ENCODE results near the gene SIN3A. TPM values are rescaled to one million over a fixed set of nuclear protein-coding genes. Genes with fewer than 3 reads are reported as not detected.
A peak's percentile ranks its signal among the peaks of the same experiment; 100 is the strongest.
"Not testable (repeated sequence)": the region's sequence is repeated elsewhere in the genome, so short reads cannot be mapped to it uniquely, and the experiment has no call there.

The SIN3A gene
- total RNA-seq, 4 donors from 2014 or later, result 26.6 to 46.4 (median 35.3) TPM

DNA sequence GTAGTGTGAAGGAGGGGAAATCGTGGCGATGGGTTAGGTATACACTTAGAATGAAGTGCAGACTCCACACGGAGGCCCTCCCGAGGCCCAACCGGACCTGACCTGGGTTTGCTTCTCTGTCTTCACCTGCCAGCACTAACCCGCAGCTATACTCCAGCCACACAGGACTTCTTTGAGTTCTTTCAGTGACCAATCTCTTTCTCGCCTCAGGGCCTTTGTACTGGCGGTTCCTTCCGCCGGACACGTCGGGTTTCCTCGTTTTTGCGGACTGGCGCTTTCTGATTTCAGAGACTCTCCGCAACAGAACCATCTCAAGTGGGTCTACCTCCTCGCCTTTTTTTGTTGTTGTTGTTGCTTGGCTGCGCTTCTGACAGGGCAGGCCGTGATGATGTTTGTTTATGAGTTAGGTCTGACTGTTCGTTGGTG lies 104.7 kb downstream of the SIN3A start, which contains the start of gene NEIL1:
NEIL1 (plus strand) TSS at position 244 of the 426 bp plus-strand sequence. CDS start 1,867 bp downstream, outside the sequence.
- DNase-seq (ENCODE audit: low spot score), result no peak
- TF ChIP-seq, protein P1, sequence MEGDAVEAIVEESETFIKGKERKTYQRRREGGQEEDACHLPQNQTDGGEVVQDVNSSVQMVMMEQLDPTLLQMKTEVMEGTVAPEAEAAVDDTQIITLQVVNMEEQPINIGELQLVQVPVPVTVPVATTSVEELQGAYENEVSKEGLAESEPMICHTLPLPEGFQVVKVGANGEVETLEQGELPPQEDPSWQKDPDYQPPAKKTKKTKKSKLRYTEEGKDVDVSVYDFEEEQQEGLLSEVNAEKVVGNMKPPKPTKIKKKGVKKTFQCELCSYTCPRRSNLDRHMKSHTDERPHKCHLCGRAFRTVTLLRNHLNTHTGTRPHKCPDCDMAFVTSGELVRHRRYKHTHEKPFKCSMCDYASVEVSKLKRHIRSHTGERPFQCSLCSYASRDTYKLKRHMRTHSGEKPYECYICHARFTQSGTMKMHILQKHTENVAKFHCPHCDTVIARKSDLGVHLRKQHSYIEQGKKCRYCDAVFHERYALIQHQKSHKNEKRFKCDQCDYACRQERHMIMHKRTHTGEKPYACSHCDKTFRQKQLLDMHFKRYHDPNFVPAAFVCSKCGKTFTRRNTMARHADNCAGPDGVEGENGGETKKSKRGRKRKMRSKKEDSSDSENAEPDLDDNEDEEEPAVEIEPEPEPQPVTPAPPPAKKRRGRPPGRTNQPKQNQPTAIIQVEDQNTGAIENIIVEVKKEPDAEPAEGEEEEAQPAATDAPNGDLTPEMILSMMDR (IDR thresholded peaks at IDR 0.05), result no peak
- ATAC-seq (ENCODE audit: low FRiP score), result no peak

DNA sequence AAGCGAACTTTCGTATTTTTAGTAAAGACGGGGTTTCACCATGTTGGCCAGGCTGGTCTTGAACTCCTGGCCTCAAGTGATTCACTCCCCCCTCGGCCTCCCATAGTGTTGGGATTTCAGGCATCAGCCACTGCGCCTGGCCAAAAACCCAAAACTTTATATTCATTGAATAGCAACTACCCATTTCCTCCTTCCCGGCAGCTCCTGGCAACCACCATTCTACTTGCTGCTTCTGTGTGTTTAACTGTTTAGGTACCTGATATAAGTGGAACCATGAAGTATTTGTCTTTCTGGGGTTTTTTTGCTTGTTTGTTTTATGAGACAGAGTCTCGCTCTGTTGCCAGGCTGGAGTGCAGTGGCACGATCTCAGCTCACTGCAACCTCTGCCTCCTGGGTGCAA lies 107.5 kb downstream of the SIN3A start:
- not testable (repeated sequence) for DNase-seq (ENCODE audit: low spot score)

DNA sequence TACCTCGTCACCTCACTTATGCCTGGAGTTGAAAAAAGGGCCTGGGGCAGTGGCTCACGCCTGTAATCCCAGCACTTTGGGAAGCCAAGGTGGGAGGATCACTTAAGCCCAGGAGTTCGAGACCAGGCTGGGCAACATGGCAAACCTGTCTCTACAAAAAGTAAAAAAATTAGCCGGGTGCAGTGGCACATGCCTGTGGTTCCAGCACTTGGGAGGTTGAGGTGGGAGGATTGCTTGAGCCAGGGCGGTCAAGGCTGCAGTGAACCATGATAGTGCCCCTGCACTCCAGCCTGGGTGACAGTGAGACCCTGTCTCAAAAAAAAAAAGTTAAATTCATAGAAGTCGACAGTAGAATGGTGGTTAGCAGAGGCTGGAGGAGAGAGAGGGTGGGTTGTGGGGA lies 109.3 kb downstream of the SIN3A start:
- DNase-seq (ENCODE audit: low spot score), result no peak

More for the DNA sequence above, 107.5 kb downstream of the SIN3A start:
- not testable (repeated sequence) for ATAC-seq (ENCODE audit: low FRiP score)

DNA sequence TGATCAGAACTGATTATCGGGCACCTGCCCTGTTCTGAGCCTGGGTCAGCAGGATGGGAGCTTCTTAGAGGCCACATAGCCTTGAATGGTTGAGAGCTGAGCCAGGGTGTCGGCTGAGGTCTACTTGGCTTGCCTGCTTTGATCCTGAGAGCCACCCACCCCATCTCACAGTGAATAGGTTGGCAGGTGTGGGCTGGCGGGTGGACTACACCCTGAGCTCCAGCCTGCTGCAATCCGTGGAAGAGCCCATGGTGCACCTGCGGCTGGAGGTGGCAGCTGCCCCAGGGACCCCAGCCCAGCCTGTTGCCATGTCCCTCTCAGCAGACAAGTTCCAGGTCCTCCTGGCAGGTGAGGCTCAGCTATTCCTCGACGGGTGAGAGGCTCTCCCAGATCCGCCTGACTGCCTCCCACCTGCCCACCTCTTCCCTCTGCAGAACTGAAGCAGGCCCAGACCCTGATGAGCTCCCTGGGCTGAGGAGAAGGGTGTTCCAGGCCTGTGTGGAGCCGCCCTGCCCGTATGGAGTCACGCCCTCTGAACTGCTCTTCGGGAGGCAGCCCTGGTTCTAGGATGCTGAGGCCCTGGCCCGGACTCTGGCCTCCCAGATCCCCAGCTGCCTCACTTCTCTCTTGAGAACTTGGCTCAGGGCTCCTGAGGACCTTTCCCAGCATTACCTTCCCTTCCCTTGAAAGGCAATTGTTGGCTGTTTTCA lies 111.8 kb downstream of the SIN3A start:
- DNase-seq (ENCODE audit: low spot score) (no peak), ATAC-seq (ENCODE audit: low FRiP score) (no peak)
- TF ChIP-seq, protein P1 (IDR thresholded peaks at IDR 0.05), result no peak

More for the DNA sequence above, 109.3 kb downstream of the SIN3A start:
- no peak for ATAC-seq (ENCODE audit: low FRiP score)
- TF ChIP-seq, protein P1 (IDR thresholded peaks at IDR 0.05), result no peak

DNA sequence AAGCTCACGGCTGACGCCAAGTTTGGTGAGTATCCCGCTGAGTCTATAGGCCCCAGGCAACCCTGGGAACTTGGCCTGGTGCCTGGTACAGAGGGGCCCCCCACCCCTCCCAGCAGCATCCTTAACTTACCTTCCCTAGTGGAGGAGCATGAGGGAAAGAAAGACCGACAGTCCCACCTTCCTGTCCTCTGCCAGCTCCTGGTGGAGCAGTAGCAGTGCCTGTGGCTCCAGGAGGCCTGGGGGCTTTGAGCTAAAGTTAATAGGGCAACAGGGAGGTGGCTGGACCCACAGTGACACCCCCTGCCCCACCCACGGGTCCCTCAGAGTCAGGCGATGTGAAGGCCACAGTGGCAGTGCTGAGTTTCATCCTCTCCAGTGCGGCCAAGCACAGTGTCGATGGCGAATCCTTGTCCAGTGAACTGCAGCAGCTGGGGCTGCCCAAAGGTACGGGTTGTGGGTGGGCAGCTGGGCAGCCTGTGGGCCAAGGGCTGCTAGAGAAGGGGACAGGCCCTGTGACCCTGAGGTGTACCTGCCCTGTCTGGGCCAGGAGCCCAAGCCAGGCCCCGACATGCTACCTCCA lies 112.7 kb downstream of the SIN3A start:
- no peak for DNase-seq (ENCODE audit: low spot score)
- ATAC-seq (ENCODE audit: low FRiP score), result no peak
- TF ChIP-seq, protein P1 (IDR thresholded peaks at IDR 0.05), result no peak

DNA sequence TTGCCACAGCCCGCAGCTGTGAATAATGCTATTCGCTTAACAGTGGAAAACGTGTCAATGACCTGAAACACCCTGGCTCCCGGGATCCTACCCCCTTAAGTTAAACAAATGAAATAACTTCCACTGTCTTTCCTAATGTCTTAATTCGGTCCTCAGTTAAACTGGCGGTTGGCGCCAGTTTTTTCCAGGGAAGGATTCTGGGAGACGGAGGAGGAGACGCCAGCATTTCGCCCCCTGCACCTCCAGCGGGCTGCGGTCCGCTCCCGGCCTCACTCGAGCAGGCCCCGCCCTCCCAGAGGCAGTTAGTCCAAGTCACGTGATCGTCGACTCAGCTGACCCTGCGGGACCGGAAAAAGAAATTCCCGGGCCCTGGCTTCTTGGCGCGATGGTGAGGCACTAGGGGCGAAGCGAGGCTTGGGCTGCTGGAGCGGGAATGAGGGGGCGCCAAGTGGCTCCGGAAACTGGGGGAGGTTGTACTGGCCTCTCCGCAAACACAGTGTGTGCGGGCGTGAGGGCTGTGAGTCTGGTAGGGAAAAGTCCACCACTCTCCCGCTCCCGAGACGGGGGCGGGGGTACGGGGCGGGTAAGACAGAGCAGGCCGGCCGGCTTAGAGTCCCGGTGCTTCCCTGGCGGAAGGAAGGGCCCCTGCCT lies 115.7 kb downstream of the SIN3A start, which contains the start of gene COMMD4:
COMMD4 (plus strand) TSS at position 359 of the 651 bp plus-strand sequence; CDS start at position 386, 27 bp downstream.
- ATAC-seq (ENCODE audit: low FRiP score) (peak; percentile 82), DNase-seq (ENCODE audit: low spot score) (peak; percentile 99)
- TF ChIP-seq, protein P1 (IDR thresholded peaks at IDR 0.05), result no peak

DNA sequence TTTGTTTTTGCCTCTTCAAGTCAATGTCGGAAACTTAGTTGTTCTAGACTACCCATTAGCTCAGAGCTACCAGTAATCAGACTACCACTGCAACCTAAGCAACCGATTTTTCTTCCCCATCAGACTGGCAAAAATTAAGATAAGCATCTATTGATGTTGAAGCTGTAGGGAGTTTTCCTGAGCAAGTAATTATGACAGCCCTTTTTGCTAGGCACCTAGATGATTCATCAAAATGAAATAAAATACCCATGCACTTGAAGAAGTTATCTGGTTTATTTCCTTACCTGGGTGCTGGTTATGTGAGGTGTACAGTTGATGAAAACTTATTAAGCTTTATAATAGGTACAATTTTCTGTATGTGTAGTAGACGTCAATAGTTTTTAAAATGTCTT lies 116.2 kb downstream of the SIN3A start:
- TF ChIP-seq, protein P1 (IDR thresholded peaks at IDR 0.05), result no peak
- no peak for ATAC-seq (ENCODE audit: low FRiP score)
- no peak for DNase-seq (ENCODE audit: low spot score)

DNA sequence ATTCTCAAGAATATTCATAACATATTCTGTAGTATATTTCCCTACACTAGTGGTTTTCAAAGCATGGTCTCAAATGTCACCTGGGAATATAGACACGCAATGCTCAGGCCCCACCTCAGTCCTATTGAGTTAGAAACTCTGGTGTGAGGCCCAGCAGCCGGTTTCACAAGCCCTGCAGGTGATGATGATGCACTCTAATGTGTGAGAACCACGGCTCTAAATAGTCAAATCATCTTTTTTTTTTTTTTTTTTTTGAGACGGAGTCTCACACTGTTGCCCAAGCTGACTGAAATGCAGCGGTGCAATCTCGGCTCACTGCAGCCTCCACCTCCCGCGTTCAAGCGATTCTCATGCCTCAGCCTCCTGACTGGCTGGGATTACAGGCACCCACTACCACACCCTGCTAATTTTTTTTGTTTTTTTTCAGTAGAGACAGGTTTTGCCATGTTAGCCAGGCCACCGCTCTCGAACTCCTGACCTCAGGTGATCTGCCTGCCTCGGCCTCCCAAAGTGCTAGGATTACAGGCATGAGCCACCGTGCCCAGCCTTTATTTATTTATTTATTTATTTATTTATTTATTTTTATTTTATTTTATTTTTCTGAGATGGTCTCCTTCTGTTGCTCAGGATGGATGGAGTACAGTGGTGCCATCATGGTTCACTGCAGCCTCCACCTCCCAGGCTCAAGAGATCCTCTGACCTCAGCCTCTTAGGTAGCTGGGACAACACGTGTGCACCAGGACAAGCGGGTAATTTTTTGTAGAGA lies 117.7 kb downstream of the SIN3A start:
- not testable (repeated sequence) for DNase-seq (ENCODE audit: low spot score); ATAC-seq (ENCODE audit: low FRiP score)

DNA sequence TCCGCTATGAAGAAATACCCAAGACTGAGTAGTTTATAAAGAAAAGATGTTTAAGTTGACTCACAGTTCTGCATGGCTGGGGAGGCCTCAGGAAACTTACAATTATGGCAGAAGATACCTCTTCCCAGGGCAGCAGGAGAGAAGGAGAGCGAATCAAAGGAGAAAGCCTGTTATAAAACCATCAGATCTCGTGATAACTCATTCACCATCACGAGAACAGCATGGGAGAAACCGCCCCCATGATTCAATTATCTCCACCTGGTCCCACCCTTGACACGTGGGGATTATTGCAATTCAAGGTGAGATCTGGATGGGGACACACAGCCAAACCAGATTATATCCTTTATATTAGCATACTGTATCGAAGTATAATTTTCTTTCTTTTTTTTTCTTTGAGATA lies 119.4 kb downstream of the SIN3A start:
- not testable (repeated sequence) for DNase-seq (ENCODE audit: low spot score); ATAC-seq (ENCODE audit: low FRiP score)
